ENCODE data around the gene PTH1R.

DNA sequence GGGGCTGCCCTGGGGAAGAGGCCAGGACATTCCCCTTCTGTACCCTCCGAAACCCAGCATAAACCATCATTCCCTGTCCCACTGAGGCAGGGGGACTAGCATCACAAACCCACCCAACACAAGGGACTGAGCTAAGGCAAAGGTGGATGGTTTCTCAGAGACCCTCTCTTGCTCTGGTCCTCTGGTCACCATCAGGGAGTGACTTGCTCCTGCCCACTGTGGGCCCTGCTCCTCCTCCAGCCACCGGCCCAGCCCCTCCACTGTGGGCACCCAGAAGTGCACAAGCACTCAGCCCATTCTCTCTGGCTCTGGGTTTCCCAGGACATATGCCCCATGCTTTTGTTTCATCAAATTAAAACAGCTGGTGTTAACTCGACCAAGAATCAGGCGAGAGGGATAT is 44.9 kb downstream of the PTH1R start:
- TF ChIP-seq, protein P1, sequence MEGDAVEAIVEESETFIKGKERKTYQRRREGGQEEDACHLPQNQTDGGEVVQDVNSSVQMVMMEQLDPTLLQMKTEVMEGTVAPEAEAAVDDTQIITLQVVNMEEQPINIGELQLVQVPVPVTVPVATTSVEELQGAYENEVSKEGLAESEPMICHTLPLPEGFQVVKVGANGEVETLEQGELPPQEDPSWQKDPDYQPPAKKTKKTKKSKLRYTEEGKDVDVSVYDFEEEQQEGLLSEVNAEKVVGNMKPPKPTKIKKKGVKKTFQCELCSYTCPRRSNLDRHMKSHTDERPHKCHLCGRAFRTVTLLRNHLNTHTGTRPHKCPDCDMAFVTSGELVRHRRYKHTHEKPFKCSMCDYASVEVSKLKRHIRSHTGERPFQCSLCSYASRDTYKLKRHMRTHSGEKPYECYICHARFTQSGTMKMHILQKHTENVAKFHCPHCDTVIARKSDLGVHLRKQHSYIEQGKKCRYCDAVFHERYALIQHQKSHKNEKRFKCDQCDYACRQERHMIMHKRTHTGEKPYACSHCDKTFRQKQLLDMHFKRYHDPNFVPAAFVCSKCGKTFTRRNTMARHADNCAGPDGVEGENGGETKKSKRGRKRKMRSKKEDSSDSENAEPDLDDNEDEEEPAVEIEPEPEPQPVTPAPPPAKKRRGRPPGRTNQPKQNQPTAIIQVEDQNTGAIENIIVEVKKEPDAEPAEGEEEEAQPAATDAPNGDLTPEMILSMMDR (IDR thresholded peaks at IDR 0.05): no peak
- no peak for TF ChIP-seq POLR2AphosphoS5 (IDR thresholded peaks at IDR 0.05)
- TF ChIP-seq POLR2A (IDR thresholded peaks at IDR 0.05; ENCODE audit: low read depth): no peak
- no peak for TF ChIP-seq EP300 (IDR thresholded peaks at IDR 0.05)

All from esophagus muscularis mucosa (tissue), 4 donors.